K562 (cell line): Measurements from ENCODE around the gene MBP.

Experiments
- CHD4 ChIP-seq: fragments of 200-600 bp; sonication (generic); IDR thresholded peaks from 3 replicates; pipeline ENCODE4 v1.6.1; 2012; ENCODE audit warnings: low read depth, mild to moderate bottlenecking, mixed read lengths, low read length, inconsistent platforms; ENCODE audit not compliant: insufficient read depth, insufficient replicate concordance, poor library complexity, severe bottlenecking
- CTCF ChIP-seq, 3 experiments: IDR thresholded peaks in 2 of 3; conservative IDR thresholded peaks in 1 of 3; 2 replicates each; pipeline ENCODE4 v1.5.1; 2011 to 2012; ENCODE audit warnings: low read length in 3 of 3, mild to moderate bottlenecking in 3 of 3, control low read depth in 2 of 3, improper control_type of control experiment in 1 of 3, inconsistent platforms in 1 of 3, low read depth in 1 of 3, mixed read lengths in 1 of 3, moderate library complexity in 1 of 3; ENCODE audit not compliant: insufficient read depth in 2 of 3
- EGR1 ChIP-seq: fragments of 450-650 bp; conservative IDR thresholded peaks from 2 replicates; pipeline ENCODE4 v1.6.1; 2017; ENCODE audit warnings: mild to moderate bottlenecking
- EP300 ChIP-seq: IDR thresholded peaks from 2 replicates; pipeline ENCODE4 v1.6.1; 2012; ENCODE audit warnings: low read length, improper control_type of control experiment
- ESRRA ChIP-seq: fragments of 450-650 bp; IDR thresholded peaks from 2 replicates; pipeline ENCODE4 v1.6.1; 2014; ENCODE audit warnings: low read depth, mild to moderate bottlenecking, moderate library complexity, borderline replicate concordance
- GABPB1 ChIP-seq: sonication (generic); formaldehyde crosslinking; IDR thresholded peaks from 2 replicates; pipeline ENCODE4 v1.8.0; 2022; ENCODE audit warnings: mild to moderate bottlenecking, missing genetic modification reagents
- MECOM ChIP-seq: fragments of 250-450 bp; sonication (Bioruptor Pico); IDR thresholded peaks from 2 replicates; pipeline ENCODE4 v1.8.0; 2022; ENCODE audit warnings: inconsistent platforms
- POLR2A ChIP-seq: fragments of 450-650 bp; conservative IDR thresholded peaks from 2 replicates; pipeline ENCODE4 v1.6.1; 2016
- POLR2G ChIP-seq: fragments of 200-400 bp; formaldehyde crosslinking; IDR thresholded peaks from 2 replicates; pipeline ENCODE4 v1.6.1; 2017; ENCODE audit warnings: low read depth, mild to moderate bottlenecking, antibody characterized with exemption, low read length, moderate library complexity
- SLC30A9 ChIP-seq: fragments of 250-450 bp; sonication (Bioruptor Pico); IDR thresholded peaks from 2 replicates; pipeline ENCODE4 v1.8.0; 2022; ENCODE audit warnings: mild to moderate bottlenecking, moderate library complexity
- TEAD4 ChIP-seq, 2 experiments: sonication (generic) in 1 of 2; formaldehyde crosslinking in 1 of 2; IDR thresholded peaks; 2 replicates each; pipeline versions ENCODE4 v1.6.1 to v1.8.0; 2012 to 2022; ENCODE audit warnings: borderline replicate concordance in 1 of 2, inconsistent platforms in 1 of 2, low read length in 1 of 2, mild to moderate bottlenecking in 1 of 2, missing genetic modification reagents in 1 of 2
- ZNF143 ChIP-seq: sonication (generic); formaldehyde crosslinking; IDR thresholded peaks from 2 replicates; pipeline ENCODE4 v1.9.0; 2022; ENCODE audit warnings: mild to moderate bottlenecking, missing genetic modification reagents
- ZNF274 ChIP-seq: IDR thresholded peaks from 2 replicates; pipeline ENCODE4 v1.6.1; 2011; ENCODE audit warnings: low read depth, mild to moderate bottlenecking, low read length, moderate library complexity, borderline replicate concordance
- ZNF407 ChIP-seq: fragments of 450-650 bp; IDR thresholded peaks from 2 replicates; pipeline ENCODE4 v1.6.1; 2016; ENCODE audit warnings: low read depth

GRCh38 chr18:77087393-77088141 lies 45.0 kb downstream of the MBP start:
- TF ChIP-seq EP300: no peak
- no peak for TF ChIP-seq TEAD4 (IDR thresholded peaks at IDR 0.05; ENCODE audit: low read length)
- TF ChIP-seq TEAD4 (CRISPR knock-in tag; IDR thresholded peaks at IDR 0.05; ENCODE audit: borderline replicate concordance): no peak
- no peak for TF ChIP-seq ESRRA
- no peak for TF ChIP-seq POLR2G
- no peak for TF ChIP-seq EGR1
- no peak for TF ChIP-seq CTCF (IDR thresholded peaks at IDR 0.05 in 2 of 3, conservative IDR thresholded peaks at IDR 0.05 in 1 of 3; ENCODE audit: insufficient read depth in 2 of 3, low read depth in 1 of 3, low read length in 3 of 3)
- TF ChIP-seq CHD4: no peak
- no peak for TF ChIP-seq ZNF143 (CRISPR knock-in tag)
- TF ChIP-seq ZNF407: no peak
- TF ChIP-seq GABPB1 (CRISPR knock-in tag): no peak
- no peak for TF ChIP-seq POLR2A
- TF ChIP-seq SLC30A9 (CRISPR knock-in tag): no peak
- TF ChIP-seq ZNF274: no peak
- TF ChIP-seq MECOM: no peak
